Measurements from ENCODE around the gene SPAG16.

Gene SPAG16

DNA sequence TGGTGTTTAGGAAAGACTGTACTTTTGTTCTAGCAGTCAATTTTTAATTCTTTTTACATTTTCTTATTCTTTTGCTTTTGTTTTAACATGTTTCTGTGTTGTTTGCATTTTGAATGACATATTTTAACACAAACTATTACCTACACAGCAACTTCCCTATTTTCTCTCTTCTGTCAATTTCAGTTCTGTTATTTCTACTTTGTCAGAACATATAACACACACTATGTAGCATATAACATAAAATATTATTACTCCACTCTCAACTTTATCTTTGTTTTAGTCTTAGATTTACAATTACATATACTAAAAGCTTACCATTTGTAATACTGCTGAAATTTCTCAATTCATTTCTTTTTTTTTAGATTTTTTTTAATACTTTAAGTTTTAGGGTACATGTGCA lies 753.9 kb downstream of the SPAG16 start:
- no peak overlapping the region for H3K9ac ChIP-seq (ENCODE audit: low read depth, low read length, poor library complexity, severe bottlenecking)
- H3K4me2 ChIP-seq (ENCODE audit: low read depth, low read length, poor library complexity, severe bottlenecking) = no peak overlapping the region
- H3K9me2 ChIP-seq (replicated peaks; ENCODE audit: low read depth, low read length) = no peaks in the 10 kb centered on the region
- TF ChIP-seq, protein P1, sequence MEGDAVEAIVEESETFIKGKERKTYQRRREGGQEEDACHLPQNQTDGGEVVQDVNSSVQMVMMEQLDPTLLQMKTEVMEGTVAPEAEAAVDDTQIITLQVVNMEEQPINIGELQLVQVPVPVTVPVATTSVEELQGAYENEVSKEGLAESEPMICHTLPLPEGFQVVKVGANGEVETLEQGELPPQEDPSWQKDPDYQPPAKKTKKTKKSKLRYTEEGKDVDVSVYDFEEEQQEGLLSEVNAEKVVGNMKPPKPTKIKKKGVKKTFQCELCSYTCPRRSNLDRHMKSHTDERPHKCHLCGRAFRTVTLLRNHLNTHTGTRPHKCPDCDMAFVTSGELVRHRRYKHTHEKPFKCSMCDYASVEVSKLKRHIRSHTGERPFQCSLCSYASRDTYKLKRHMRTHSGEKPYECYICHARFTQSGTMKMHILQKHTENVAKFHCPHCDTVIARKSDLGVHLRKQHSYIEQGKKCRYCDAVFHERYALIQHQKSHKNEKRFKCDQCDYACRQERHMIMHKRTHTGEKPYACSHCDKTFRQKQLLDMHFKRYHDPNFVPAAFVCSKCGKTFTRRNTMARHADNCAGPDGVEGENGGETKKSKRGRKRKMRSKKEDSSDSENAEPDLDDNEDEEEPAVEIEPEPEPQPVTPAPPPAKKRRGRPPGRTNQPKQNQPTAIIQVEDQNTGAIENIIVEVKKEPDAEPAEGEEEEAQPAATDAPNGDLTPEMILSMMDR (conservative IDR thresholded peaks at IDR 0.05; ENCODE audit: low read length) = no peak
- TF ChIP-seq EZH2phosphoT487 (IDR thresholded peaks at IDR 0.05; ENCODE audit: borderline replicate concordance) = no peak
- no peaks in the 10 kb centered on the region for H3K27me3 ChIP-seq (ENCODE audit: insufficient read depth, low read length, poor library complexity, severe bottlenecking)
- no peaks in the 10 kb centered on the region for H3K36me3 ChIP-seq (ENCODE audit: insufficient read depth, low read length)
- no peak overlapping the region for H3K4me3 ChIP-seq (ENCODE audit: low read length, poor library complexity, severe bottlenecking)
- no peaks in the 10 kb centered on the region for H4K20me1 ChIP-seq (ENCODE audit: insufficient read depth, low read length, poor library complexity, severe bottlenecking)
- peaks cover 4% of the 10 kb centered on the region; the same call in 1 of the 2 replicates for H3K9me3 ChIP-seq (ENCODE audit: insufficient read depth, low read depth, low read length)
- H3F3A ChIP-seq (ENCODE audit: low read depth) = no peaks in the 10 kb centered on the region
- no peaks in the 10 kb centered on the region for H3K79me2 ChIP-seq (ENCODE audit: insufficient read depth, low read length)
- H3K4me1 ChIP-seq (ENCODE audit: insufficient read depth, low read length, poor library complexity, severe bottlenecking) = no peaks in the 10 kb centered on the region
- no peak overlapping the region for H2AFZ ChIP-seq (ENCODE audit: low read length)

GRCh38 chr2:214050731-214051130 lies 766.5 kb downstream of the SPAG16 start:
- Histone ChIP-seq H3K79me2 (ENCODE audit: insufficient read depth, low read length) (no peaks in the 10 kb centered on the region), H2AFZ (ENCODE audit: low read length) (no peak overlapping the region), H3K9me3 (ENCODE audit: insufficient read depth, low read depth, low read length) (no peaks in the 10 kb centered on the region), H4K20me1 (ENCODE audit: insufficient read depth, low read length, poor library complexity, severe bottlenecking) (no peaks in the 10 kb centered on the region), H3K36me3 (ENCODE audit: insufficient read depth, low read length) (no peaks in the 10 kb centered on the region), H3F3A (ENCODE audit: low read depth) (no peaks in the 10 kb centered on the region), H3K27me3 (ENCODE audit: insufficient read depth, low read length, poor library complexity, severe bottlenecking) (no peaks in the 10 kb centered on the region), H3K9ac (ENCODE audit: low read depth, low read length, poor library complexity, severe bottlenecking) (no peak overlapping the region), H3K4me3 (ENCODE audit: low read length, poor library complexity, severe bottlenecking) (no peak overlapping the region), H3K9me2 (replicated peaks; ENCODE audit: low read depth, low read length) (no peaks in the 10 kb centered on the region), H3K4me1 (ENCODE audit: insufficient read depth, low read length, poor library complexity, severe bottlenecking) (no peaks in the 10 kb centered on the region), H3K4me2 (ENCODE audit: low read depth, low read length, poor library complexity, severe bottlenecking) (no peak overlapping the region)
- TF ChIP-seq, protein P1 (conservative IDR thresholded peaks at IDR 0.05; ENCODE audit: low read length) = no peak
- TF ChIP-seq EZH2phosphoT487 (IDR thresholded peaks at IDR 0.05; ENCODE audit: borderline replicate concordance) = no peak

- no peaks in the 10 kb centered on the region for H3K79me2 ChIP-seq (ENCODE audit: insufficient read depth, low read length)
Observed at GRCh38 chr2:214051585-214051984, 767.3 kb downstream of the SPAG16 start.

More at GRCh38 chr2:214051585-214051984, 767.3 kb downstream of the SPAG16 start:
- H3K9me3 ChIP-seq (ENCODE audit: insufficient read depth, low read depth, low read length) = no peaks in the 10 kb centered on the region
- TF ChIP-seq, protein P1 (conservative IDR thresholded peaks at IDR 0.05; ENCODE audit: low read length) = no peak
- H3K4me1 ChIP-seq (ENCODE audit: insufficient read depth, low read length, poor library complexity, severe bottlenecking) = no peaks in the 10 kb centered on the region
- H3F3A ChIP-seq (ENCODE audit: low read depth) = no peaks in the 10 kb centered on the region
- no peak overlapping the region for H2AFZ ChIP-seq (ENCODE audit: low read length)
- no peak overlapping the region for H3K9ac ChIP-seq (ENCODE audit: low read depth, low read length, poor library complexity, severe bottlenecking)
- H3K9me2 ChIP-seq (replicated peaks; ENCODE audit: low read depth, low read length) = no peaks in the 10 kb centered on the region
- H4K20me1 ChIP-seq (ENCODE audit: insufficient read depth, low read length, poor library complexity, severe bottlenecking) = no peaks in the 10 kb centered on the region
- H3K36me3 ChIP-seq (ENCODE audit: insufficient read depth, low read length) = no peaks in the 10 kb centered on the region
- no peak overlapping the region for H3K4me3 ChIP-seq (ENCODE audit: low read length, poor library complexity, severe bottlenecking)
- H3K27me3 ChIP-seq (ENCODE audit: insufficient read depth, low read length, poor library complexity, severe bottlenecking) = no peaks in the 10 kb centered on the region
- no peak overlapping the region for H3K4me2 ChIP-seq (ENCODE audit: low read depth, low read length, poor library complexity, severe bottlenecking)
